Spleen (tissue), 7 donors: ENCODE measurements around the gene EML6.

Experiments
- POLR2A ChIP-seq, 3 donors: fragments of 450-650 bp; IDR thresholded peaks; one replicate each; pipeline ENCODE4 v1.5.1; 2017; ENCODE audit warnings: antibody characterized with exemption in 3 of 3, mild to moderate bottlenecking in 1 of 3
- TF ChIP-seq, protein P1 (sequence below), 11 experiments: fragments of 200-600 bp in 7 of 11; fragments of 450-650 bp in 4 of 11; sonication (generic) in 4 of 11; IDR thresholded peaks in 8 of 11; conservative IDR thresholded peaks in 3 of 11; 1 replicate in 7 of 11; 2 replicates in 4 of 11; pipeline versions ENCODE4 v1.4.0 to v1.8.0; 2016 to 2021; ENCODE audit warnings: antibody characterized with exemption in 11 of 11, inconsistent platforms in 4 of 11, mild to moderate bottlenecking in 1 of 11
- donor health status: DM: no; HTN: no; CAD: no; lungs with moderate emphysema.
- donor health status: DM: no; HTN: no; CAD: no.
- donor health status: DM: no; HTN: no; CAD: no.

DNA sequence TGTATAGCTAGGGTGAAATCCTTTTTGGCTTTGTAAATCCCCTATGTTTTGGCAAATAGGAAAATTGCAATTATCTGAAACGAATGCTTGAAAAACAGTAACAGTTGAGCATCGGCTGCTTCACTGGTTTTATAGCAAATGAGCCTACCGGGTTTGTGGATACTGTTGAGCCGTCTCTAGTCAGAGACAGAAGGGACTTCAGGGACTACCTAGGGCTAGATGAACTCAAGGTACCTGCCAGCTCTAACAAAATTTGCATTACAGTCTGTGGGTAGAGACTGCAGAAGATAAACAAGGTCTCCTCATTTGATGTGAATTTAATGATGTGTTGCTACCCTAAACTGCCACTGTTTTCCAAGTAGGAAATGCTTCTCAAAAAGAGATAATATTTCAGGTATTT is 101.1 kb downstream of the EML6 start:
- TF ChIP-seq, protein P1, sequence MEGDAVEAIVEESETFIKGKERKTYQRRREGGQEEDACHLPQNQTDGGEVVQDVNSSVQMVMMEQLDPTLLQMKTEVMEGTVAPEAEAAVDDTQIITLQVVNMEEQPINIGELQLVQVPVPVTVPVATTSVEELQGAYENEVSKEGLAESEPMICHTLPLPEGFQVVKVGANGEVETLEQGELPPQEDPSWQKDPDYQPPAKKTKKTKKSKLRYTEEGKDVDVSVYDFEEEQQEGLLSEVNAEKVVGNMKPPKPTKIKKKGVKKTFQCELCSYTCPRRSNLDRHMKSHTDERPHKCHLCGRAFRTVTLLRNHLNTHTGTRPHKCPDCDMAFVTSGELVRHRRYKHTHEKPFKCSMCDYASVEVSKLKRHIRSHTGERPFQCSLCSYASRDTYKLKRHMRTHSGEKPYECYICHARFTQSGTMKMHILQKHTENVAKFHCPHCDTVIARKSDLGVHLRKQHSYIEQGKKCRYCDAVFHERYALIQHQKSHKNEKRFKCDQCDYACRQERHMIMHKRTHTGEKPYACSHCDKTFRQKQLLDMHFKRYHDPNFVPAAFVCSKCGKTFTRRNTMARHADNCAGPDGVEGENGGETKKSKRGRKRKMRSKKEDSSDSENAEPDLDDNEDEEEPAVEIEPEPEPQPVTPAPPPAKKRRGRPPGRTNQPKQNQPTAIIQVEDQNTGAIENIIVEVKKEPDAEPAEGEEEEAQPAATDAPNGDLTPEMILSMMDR (IDR thresholded peaks at IDR 0.05 in 8 of 11, conservative IDR thresholded peaks at IDR 0.05 in 3 of 11): no peak
- no peak for TF ChIP-seq POLR2A (IDR thresholded peaks at IDR 0.05)
